GM08714 (cell line): ENCODE data around the gene FOXR1.

Source experiments
- H3K4me3 ChIP-seq: fragments of 200-500 bp; sonication (Bioruptor generic); 2 replicates; pipeline ENCODE4 v1.5.1; 2014; ENCODE audit warnings: mild to moderate bottlenecking, low read length, inconsistent platforms
- ZNF274 ChIP-seq: IDR thresholded peaks from 2 replicates; pipeline ENCODE4 v1.6.1; 2012; ENCODE audit warnings: mild to moderate bottlenecking, low read depth, low read length

Gene FOXR1

DNA sequence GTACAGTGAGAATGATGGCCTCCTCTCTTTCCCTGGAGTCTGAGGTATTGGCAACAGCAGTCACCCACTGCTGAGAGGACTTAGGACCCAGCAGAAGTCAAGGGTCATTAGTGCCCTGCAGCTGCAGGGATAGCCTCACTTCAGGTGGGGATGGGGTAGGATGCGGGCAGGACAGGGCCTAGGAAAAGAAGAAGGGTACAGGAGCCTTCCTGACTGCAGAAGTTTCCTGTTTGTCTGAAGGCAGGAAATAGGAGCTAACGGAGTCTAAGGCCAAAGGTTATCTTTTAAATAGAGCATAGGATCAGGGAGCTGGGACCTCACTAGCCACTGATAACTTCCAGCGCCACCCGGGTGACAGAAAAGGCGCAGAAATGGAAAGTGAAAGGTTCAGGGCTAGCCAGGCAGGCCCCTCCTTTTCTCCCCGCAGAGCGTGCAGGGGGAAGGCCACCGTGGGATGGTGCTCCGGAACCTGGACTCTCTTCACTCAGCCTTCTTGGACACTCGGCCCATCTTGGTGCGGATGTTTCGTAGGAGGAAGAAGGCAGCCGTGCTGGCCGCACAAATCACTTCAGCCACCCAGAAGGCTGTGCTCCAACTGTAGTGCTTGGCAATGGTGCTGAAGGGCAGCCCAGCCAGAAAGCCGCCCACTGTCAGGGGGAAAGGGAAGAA, 53.0 kb downstream of the FOXR1 start:
- H3K4me3 ChIP-seq = no peak overlapping the region
- no peak for TF ChIP-seq ZNF274

DNA sequence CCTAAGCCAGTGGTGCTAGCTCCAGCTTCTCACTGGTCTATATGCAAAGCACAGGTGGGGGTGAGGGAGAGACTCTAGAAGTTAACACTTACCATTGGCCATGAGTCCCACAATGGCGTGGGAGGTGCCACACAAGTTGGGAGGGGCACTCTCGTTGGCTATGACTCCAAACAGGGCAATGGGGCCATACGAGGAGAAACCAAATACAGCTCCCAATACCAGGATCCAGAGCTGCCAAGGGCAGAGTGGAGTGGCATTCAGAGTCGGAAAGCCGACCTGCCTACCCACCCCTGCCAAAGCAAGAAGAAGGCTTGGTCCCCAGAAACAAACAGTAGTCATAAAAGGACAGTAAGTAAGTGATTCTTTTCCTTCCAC, 53.5 kb downstream of the FOXR1 start:
- no peak overlapping the region for H3K4me3 ChIP-seq
- TF ChIP-seq ZNF274 = no peak

DNA sequence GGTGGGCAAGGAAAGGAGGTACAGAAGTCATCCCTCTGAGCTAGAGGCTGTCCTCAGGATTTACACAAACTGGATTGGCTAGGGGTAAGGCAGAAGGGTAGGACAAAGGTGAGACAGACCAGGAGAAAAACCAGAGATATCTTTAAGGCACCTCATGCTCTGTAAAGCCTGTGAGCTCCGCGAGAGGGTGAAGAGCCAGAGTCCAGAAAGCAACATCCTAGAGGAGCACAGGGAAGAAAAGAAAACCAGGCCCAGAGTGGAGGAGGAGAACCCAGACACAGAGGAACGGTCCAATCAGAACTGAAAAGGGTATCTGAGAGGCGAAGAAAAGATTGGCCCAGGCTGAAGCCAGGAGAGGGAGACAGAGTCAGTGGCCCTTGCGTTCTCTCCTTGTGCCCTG, 54.0 kb downstream of the FOXR1 start:
- no peak overlapping the region for H3K4me3 ChIP-seq
- no peak for TF ChIP-seq ZNF274

DNA sequence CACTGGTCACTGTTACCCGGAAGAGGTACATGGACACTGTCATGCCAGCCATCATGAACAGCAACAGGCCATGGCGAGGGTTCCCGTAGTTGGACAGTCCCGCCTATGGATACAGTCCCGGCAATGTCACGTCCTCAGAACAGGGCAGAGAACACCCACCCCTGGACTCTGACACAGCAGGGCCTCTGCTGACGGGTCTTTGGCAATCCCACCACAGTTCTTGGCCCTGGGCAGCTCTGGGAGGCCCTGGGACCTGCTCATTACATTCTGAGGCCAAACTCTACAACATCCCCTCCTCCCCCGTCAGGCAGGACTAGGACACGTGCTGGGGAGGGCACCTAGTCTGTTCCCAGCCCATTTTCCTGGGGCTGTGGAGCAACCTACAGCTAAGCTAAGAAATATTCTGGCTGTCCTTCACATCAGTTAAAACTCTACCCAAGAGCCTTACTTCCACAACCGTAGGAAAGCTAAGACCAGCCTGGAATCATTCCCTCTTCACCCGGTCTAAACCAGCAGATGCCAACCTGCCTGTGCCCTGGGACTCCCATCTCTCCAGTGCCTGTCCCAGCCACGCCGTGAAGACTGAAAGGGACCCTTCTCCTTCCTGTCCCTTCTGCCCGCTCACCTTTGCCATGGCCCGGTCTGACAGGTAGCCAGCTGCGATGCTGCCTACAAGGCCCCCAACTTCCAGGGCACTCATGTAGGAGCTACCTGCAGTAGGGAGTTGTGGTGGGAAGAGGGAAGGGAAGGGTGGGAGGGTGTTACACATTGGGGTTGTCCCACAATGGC, 54.6 kb downstream of the FOXR1 start:
- no peak for TF ChIP-seq ZNF274
- H3K4me3 ChIP-seq = no peak overlapping the region

- H3K4me3 ChIP-seq = no peak overlapping the region
- no peak for TF ChIP-seq ZNF274
Measured at GRCh38 chr11:119026970-119027369, 55.4 kb downstream of the FOXR1 start.

DNA sequence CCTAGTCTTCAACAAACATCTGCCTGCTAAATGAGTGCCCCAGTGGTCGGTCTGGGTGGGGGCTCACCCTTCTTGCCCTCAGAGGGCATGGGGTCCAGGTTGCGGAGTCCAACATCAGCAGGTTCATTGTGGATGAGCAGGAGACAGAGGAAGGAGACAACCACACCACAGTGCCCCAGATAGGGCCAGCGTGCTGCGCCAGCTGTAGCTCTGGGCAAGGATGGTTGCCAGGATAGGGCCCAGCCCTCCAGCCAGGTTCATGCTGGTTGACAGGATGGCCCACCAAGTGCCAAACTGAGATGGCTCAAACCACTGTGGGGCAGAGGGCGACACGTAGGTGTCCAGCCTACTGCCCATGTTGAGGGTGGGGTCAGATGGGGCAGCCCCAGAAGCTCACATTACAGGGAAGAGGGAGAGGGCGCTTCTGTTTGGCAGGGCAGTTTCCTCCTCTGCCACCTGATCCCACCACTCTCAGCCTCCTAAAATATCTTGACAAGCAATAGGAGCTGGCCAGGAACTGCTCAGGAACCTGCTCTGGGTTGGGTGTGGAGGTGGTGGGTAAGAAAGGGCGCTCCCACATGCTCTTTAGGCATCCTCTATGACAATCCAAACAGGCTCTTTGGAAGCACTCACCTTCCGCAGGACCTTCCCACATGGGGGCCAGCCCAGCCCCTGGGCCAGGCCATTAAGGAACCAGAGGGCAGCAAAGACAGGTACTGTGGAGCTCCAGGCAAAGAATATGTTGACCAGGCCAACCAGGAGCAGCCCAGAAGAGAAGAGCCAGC, 56.2 kb downstream of the FOXR1 start:
- no peak overlapping the region for H3K4me3 ChIP-seq
- TF ChIP-seq ZNF274 = no peak

DNA sequence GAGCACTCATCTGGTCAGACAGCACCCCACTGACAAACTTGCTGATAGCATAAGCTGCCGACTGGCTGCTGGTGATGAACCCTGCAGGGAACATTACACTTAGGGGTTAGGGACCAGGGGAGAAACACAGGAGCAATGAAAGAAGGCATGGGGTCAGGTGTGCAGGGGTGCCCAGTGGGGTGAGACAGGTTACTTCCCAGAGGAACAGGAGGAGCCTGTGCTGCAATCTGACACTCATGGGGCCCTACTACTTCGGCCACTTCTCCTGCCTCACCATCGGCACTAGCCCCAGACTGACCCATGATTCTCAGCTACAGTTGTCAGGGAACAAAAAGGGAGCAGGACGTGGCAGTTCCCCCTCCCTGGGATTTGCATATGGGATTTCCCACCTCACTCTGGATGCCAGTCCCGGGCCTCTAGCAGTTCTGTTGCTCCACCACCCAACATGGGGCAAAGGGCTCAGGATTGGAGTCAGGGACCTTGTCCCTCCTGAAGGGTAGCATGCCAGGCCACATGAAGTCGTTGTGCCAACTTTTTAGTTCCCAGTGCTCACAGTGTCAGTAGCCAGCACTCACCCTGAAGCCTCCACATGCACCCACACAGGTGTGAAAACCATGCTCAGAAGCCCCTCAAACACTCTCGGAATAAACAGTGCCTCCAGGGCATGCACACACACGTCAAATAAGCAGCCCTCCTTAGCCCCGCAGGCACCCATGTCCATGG, 56.9 kb downstream of the FOXR1 start:
- no peak overlapping the region for H3K4me3 ChIP-seq
- TF ChIP-seq ZNF274 = no peak

GRCh38 chr11:119029069-119029339, 57.4 kb downstream of the FOXR1 start:
- TF ChIP-seq ZNF274 = no peak
- H3K4me3 ChIP-seq = no peak overlapping the region

DNA sequence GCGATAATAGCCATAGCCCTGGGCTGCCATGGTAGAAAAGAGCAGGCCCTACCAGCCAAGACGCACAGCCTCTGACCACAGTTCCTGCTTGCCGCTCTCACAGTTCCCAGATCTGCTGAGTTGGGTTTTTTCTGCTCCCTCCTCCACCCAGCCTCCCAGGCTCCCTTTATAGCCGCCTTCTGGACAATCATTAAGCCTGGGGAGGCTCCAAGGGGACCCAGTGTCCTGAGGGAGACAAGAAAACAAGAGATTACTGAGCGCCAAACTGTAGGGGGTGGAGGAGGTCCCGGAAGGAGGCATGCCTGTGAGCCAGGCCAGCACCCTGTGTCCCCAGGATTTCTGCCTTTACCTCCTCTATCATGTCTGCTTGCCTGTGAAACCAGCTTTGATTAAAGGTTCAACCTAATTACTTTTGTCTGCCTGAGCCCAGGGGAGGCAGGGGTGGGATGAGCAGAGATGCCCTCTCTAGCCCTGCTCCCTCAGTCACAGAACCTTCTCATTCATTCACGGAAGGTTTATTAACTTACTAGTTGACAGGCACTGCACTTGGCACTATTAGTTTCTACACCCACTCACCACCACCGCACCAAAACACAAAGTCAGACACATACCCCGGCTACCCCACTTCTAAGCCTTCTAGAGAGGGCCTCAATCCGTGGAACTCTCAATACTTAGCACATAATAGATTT, 57.9 kb downstream of the FOXR1 start:
- peak overlapping the region; percentile 82 for H3K4me3 ChIP-seq
- TF ChIP-seq ZNF274 = no peak

- no peak for TF ChIP-seq ZNF274
- peak overlapping the region; percentile 82 for H3K4me3 ChIP-seq
Measured at GRCh38 chr11:119030029-119030328, 58.4 kb downstream of the FOXR1 start.

DNA sequence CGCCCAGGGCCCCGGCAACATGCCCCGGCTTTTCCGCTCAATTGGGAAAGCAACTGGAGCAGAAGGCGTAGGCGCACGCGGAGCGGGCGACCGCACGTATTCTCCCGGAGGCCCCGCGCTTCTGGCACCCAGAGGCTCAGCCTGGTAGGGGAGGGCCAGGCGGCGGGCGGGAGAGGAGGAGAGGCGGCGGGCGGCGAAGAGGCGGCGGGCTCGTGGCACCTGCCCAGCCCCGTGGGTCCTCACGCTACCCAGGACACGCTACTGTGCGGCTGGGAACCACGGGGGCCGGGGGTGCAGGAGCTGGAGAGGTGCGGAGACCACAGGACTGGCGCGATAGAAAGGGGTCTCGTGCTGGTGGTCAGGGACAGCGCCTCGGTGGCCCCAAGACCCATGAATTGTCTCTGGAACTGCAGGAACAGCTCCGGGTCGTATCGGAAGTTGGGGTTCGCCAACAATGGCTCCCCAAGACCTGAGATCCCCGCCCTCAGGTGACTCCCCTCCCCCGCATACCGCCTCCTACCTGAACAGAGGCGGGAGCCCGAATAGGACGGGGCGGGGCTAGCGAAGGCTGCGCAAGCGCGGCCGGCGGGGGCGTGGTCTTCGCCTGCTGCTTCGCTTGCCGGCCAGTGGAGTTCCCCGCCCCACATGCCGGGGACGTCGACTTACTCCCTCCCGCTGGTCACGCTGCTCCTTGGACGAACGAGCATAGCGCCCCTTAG, 58.9 kb downstream of the FOXR1 start, which contains the start of gene SLC37A4:
Gene SLC37A4 (minus strand): TSS at position 549 of the 719 bp plus-strand sequence.
- H3K4me3 ChIP-seq = peak within 1 kb of the TSS; percentile 82
- no peak for TF ChIP-seq ZNF274
